HEK293 (cell line): ENCODE results near the gene GDA.

ENCODE experiments used
- CTCF ChIA-PET: fragments of 350-600 bp; formaldehyde crosslinking; extraction: SDS; loops from one replicate; lab custom pipeline; 2021; ENCODE audit warnings: antibody characterized with exemption; lab: Yijun Ruan, JAX
- POLR2A ChIA-PET: fragments of 300-600 bp; formaldehyde crosslinking; extraction: SDS; loops from one replicate; lab custom pipeline; 2020; ENCODE audit warnings: antibody characterized with exemption, inconsistent platforms; lab: Yijun Ruan, JAX
- H3K27ac ChIP-seq: fragments of 200-500 bp; sonication (Bioruptor generic); 2 replicates; pipeline ENCODE4 v1.5.1; 2014; ENCODE audit warnings: low read depth, low read length, control low read depth, inconsistent platforms; ENCODE audit errors: extremely low read depth
- H3K36me3 ChIP-seq, 2 experiments: fragments of 200-500 bp in 1 of 2; sonication (Bioruptor generic) in 1 of 2; 1 replicate in 1 of 2; 2 replicates in 1 of 2; pipeline ENCODE4 v1.5.1; 2014 to 2017; ENCODE audit warnings: inconsistent platforms in 2 of 2, low read length in 2 of 2; ENCODE audit not compliant: control insufficient read depth in 2 of 2, insufficient read depth in 1 of 2
- H3K4me1 ChIP-seq: fragments of 200-500 bp; sonication (Bioruptor generic); 2 replicates; pipeline ENCODE4 v1.5.1; 2014; ENCODE audit warnings: mild to moderate bottlenecking, low read length, inconsistent platforms; ENCODE audit not compliant: control insufficient read depth, insufficient read depth
- H3K4me3 ChIP-seq: 2 replicates; pipeline ENCODE4 v1.5.1; 2011; ENCODE audit warnings: low read depth, mild to moderate bottlenecking, control low read depth, low read length, moderate library complexity
- H3K9me3 ChIP-seq: fragments of 200-500 bp; sonication (Bioruptor generic); 2 replicates; pipeline ENCODE4 v1.5.1; 2014; ENCODE audit warnings: low read depth, low read length, inconsistent platforms; ENCODE audit not compliant: control insufficient read depth, insufficient read depth
- FEZF1 ChIP-seq: fragments of 450-650 bp; formaldehyde crosslinking; IDR thresholded peaks from 2 replicates; pipeline ENCODE4 v1.5.1; 2016; ENCODE audit warnings: missing biosample characterization, missing genetic modification characterization
- GLIS2 ChIP-seq: fragments of 450-650 bp; formaldehyde crosslinking; IDR thresholded peaks from 2 replicates; pipeline ENCODE4 v1.5.1; 2016; ENCODE audit warnings: missing biosample characterization, missing genetic modification characterization
- HIC1 ChIP-seq: fragments of 450-650 bp; formaldehyde crosslinking; IDR thresholded peaks from 2 replicates; pipeline ENCODE4 v1.5.1; 2016; ENCODE audit warnings: missing biosample characterization, missing genetic modification characterization
- MYNN ChIP-seq: fragments of 450-650 bp; formaldehyde crosslinking; IDR thresholded peaks from 2 replicates; pipeline ENCODE4 v1.5.1; 2016; ENCODE audit warnings: missing biosample characterization, missing genetic modification characterization, borderline replicate concordance
- REST ChIP-seq: fragments of 450-650 bp; formaldehyde crosslinking; IDR thresholded peaks from 2 replicates; pipeline ENCODE4 v1.5.1; 2016; ENCODE audit warnings: missing biosample characterization, missing genetic modification characterization
- ZFP41 ChIP-seq: fragments of 450-650 bp; formaldehyde crosslinking; IDR thresholded peaks from 2 replicates; pipeline ENCODE4 v1.5.1; 2016; ENCODE audit warnings: missing biosample characterization, missing genetic modification characterization, borderline replicate concordance
- ZIC2 ChIP-seq: fragments of 450-650 bp; formaldehyde crosslinking; IDR thresholded peaks from 2 replicates; pipeline ENCODE4 v1.5.1; 2016; ENCODE audit warnings: missing biosample characterization, missing genetic modification characterization
- ZNF23 ChIP-seq: fragments of 450-650 bp; formaldehyde crosslinking; IDR thresholded peaks from 2 replicates; pipeline ENCODE4 v1.5.1; 2016; ENCODE audit warnings: missing biosample characterization, missing genetic modification characterization, borderline replicate concordance
- ZNF280C ChIP-seq: fragments of 450-650 bp; formaldehyde crosslinking; IDR thresholded peaks from 2 replicates; pipeline ENCODE4 v1.5.1; 2016; ENCODE audit warnings: missing biosample characterization, missing genetic modification characterization
- ZNF311 ChIP-seq: fragments of 450-650 bp; formaldehyde crosslinking; IDR thresholded peaks from 2 replicates; pipeline ENCODE4 v1.5.1; 2017; ENCODE audit warnings: missing biosample characterization, missing genetic modification characterization, borderline replicate concordance
- ZNF324 ChIP-seq: fragments of 450-650 bp; formaldehyde crosslinking; IDR thresholded peaks from 2 replicates; pipeline ENCODE4 v1.5.1; 2016; ENCODE audit warnings: missing biosample characterization, missing genetic modification characterization
- ZNF362 ChIP-seq: fragments of 450-650 bp; formaldehyde crosslinking; IDR thresholded peaks from 2 replicates; pipeline ENCODE4 v1.5.1; 2016; ENCODE audit warnings: missing biosample characterization, missing genetic modification characterization
- ZNF398 ChIP-seq: fragments of 450-650 bp; formaldehyde crosslinking; IDR thresholded peaks from 2 replicates; pipeline ENCODE4 v1.5.1; 2017; ENCODE audit warnings: missing biosample characterization, missing genetic modification characterization
- ZNF423 ChIP-seq: fragments of 450-650 bp; formaldehyde crosslinking; IDR thresholded peaks from 2 replicates; pipeline ENCODE4 v1.5.1; 2016; ENCODE audit warnings: missing biosample characterization, missing genetic modification characterization
- ZNF623 ChIP-seq: fragments of 450-650 bp; formaldehyde crosslinking; IDR thresholded peaks from 2 replicates; pipeline ENCODE4 v1.5.1; 2016; ENCODE audit warnings: missing biosample characterization, missing genetic modification characterization
- ZNF692 ChIP-seq: fragments of 450-650 bp; formaldehyde crosslinking; IDR thresholded peaks from 2 replicates; pipeline ENCODE4 v1.5.1; 2016; ENCODE audit warnings: missing biosample characterization, missing genetic modification characterization

The GDA gene

GRCh38 chr9:72119853-72120252, 29.4 kb upstream of the GDA start (continued):
- TF ChIP-seq REST (tag by site-specific recombination): no peak

- POLR2A ChIA-PET: no interaction called here
- H3K4me1 ChIP-seq: no peaks in the 10 kb centered on the region
Observed at GRCh38 chr9:72124947-72125346, 24.3 kb upstream of the GDA start.

GRCh38 chr9:72127753-72128152, 21.5 kb upstream of the GDA start:
- CTCF ChIA-PET: no interaction called here
- no peaks in the 10 kb centered on the region for H3K4me1 ChIP-seq
- H3K27ac ChIP-seq: no peak overlapping the region
- no peak overlapping the region for H3K4me3 ChIP-seq
- no peaks in the 10 kb centered on the region for H3K9me3 ChIP-seq
- TF ChIP-seq HIC1 (tag by site-specific recombination): no peak
- TF ChIP-seq ZIC2 (tag by site-specific recombination): no peak
- no peak for TF ChIP-seq ZNF280C (tag by site-specific recombination)
- TF ChIP-seq, all 188 proteins: peak for 0
- POLR2A ChIA-PET: no interaction called here
- H3K36me3 ChIP-seq: no peaks in the 10 kb centered on the region

More at GRCh38 chr9:72124947-72125346, 24.3 kb upstream of the GDA start:
- H3K36me3 ChIP-seq: no peaks in the 10 kb centered on the region
- no peak overlapping the region for H3K27ac ChIP-seq
- TF ChIP-seq ZNF362 (tag by site-specific recombination) (no peak), GLIS2 (tag by site-specific recombination) (no peak)
- TF ChIP-seq, all 188 proteins: peak for 0
- CTCF ChIA-PET: interaction anchor here (0.6 kb wide), 1 partner anchor 93 kb away, joined by 3 read pairs; no protein-coding TSS in a partner anchor
- Histone ChIP-seq H3K4me3 (no peak overlapping the region), H3K9me3 (no peaks in the 10 kb centered on the region)

GRCh38 chr9:72128526-72128925, 20.7 kb upstream of the GDA start:
- ChIA-PET POLR2A (no interaction called here), CTCF (interaction anchor here (0.7 kb wide), 1 partner anchor 73 kb away, joined by 3 read pairs; no protein-coding TSS in a partner anchor)
- H3K36me3 ChIP-seq: no peaks in the 10 kb centered on the region
- H3K9me3 ChIP-seq: no peaks in the 10 kb centered on the region
- no peaks in the 10 kb centered on the region for H3K4me1 ChIP-seq
- no peak overlapping the region for H3K4me3 ChIP-seq
- H3K27ac ChIP-seq: no peak overlapping the region
- TF ChIP-seq ZNF23 (no peak), ZNF398 (tag by site-specific recombination) (no peak), ZNF311 (tag by site-specific recombination) (no peak), ZNF623 (tag by site-specific recombination) (no peak), FEZF1 (tag by site-specific recombination) (no peak), ZNF324 (tag by site-specific recombination) (no peak), MYNN (tag by site-specific recombination) (no peak), ZFP41 (tag by site-specific recombination) (no peak), ZNF692 (no peak), ZNF423 (tag by site-specific recombination) (no peak)
